Hepatocyte (in vitro differentiated cells): Measurements from ENCODE around the gene CBL.

Source experiments
- CTCF ChIP-seq: fragments of 200-600 bp; sonication (generic); IDR thresholded peaks from 2 replicates; pipeline ENCODE4 v1.5.1; 2016; ENCODE audit warnings: antibody characterized with exemption, mild to moderate bottlenecking; ENCODE audit not compliant: poor library complexity
- EZH2 ChIP-seq: fragments of 200-600 bp; sonication (generic); IDR thresholded peaks from 2 replicates; pipeline ENCODE4 v1.6.1; 2016; ENCODE audit warnings: antibody characterized with exemption, mild to moderate bottlenecking, borderline replicate concordance
- EZH2phosphoT487 ChIP-seq: fragments of 200-600 bp; sonication (generic); IDR thresholded peaks from one replicate; pipeline ENCODE4 v1.6.1; 2018; ENCODE audit warnings: antibody characterized with exemption, mild to moderate bottlenecking, low read depth, moderate library complexity; ENCODE audit not compliant: unreplicated experiment, severe bottlenecking

- TF ChIP-seq CTCF (no peak), EZH2 (no peak), EZH2phosphoT487 (no peak)
Observed at GRCh38 chr11:119285431-119285830, 79.3 kb downstream of the CBL start.
